Measurements from ENCODE around the gene SPOCK1. TPM values are rescaled to one million over a fixed set of nuclear protein-coding genes. Genes with fewer than 3 reads are reported as not detected.

The SPOCK1 gene
- total and polyA plus RNA-seq, 2 donors (not counting 3 experiments of a cell fraction or from before 2014, with no cell fraction given): 144 to 280 TPM

GRCh38 chr5:137195483-137195882 lies 303.6 kb downstream of the SPOCK1 start:
- TF ChIP-seq POLR2AphosphoS5 (IDR thresholded peaks at IDR 0.05; ENCODE audit: insufficient read depth, low read depth, low read length) (no peak), MYC (IDR thresholded peaks at IDR 0.05; ENCODE audit: low read depth, low read length) (no peak), FOS (IDR thresholded peaks at IDR 0.05; ENCODE audit: borderline replicate concordance, insufficient read depth, low read length) (no peak), POLR2A (IDR thresholded peaks at IDR 0.05; ENCODE audit: low read depth, low read length) (no peak), CTCF (IDR thresholded peaks at IDR 0.05; ENCODE audit: extremely low read depth in 1 of 2, insufficient read depth in 1 of 2, low read depth in 1 of 2, low read length in 2 of 2) (no peak), MAX (IDR thresholded peaks at IDR 0.05; ENCODE audit: insufficient read depth, insufficient read length) (no peak), GATA2 (IDR thresholded peaks at IDR 0.05; ENCODE audit: insufficient read depth, insufficient read length, low read depth, low read length) (no peak), EZH2 (IDR thresholded peaks at IDR 0.05; ENCODE audit: borderline replicate concordance, low read depth, low read length, severe bottlenecking) (no peak), JUN (IDR thresholded peaks at IDR 0.05; ENCODE audit: borderline replicate concordance, insufficient read depth, insufficient read length, low read depth) (no peak)
- H3K4me1 ChIP-seq (ENCODE audit: control insufficient read depth, extremely low read depth, insufficient read depth, low read length): peaks cover 11% of the 10 kb centered on the region
- DNase-seq (ENCODE audit: low read depth, low spot score) (no peak), FAIRE-seq (no peak)
- dilution Hi-C loops (cut with MboI; ENCODE audit: extremely low pct_ligation_motif_present, low sequenced_read_pairs) (no loop called here), intact Hi-C loops (cut with micrococcal nuclease) (no loop called here)
- no peaks in the 10 kb centered on the region for H3K27me3 ChIP-seq (ENCODE audit: control insufficient read depth in 2 of 2, insufficient read depth in 2 of 2, low read length in 2 of 2)
- no peak overlapping the region for H3K9ac ChIP-seq (replicated peaks; ENCODE audit: extremely low read depth, insufficient read depth, low read length)
- no peak overlapping the region for H3K4me3 ChIP-seq (replicated peaks in 1 of 3; ENCODE audit: insufficient read depth in 1 of 3, low read depth in 1 of 3, low read length in 3 of 3)
- POLR2A ChIA-PET: no interaction called here
- H3K4me2 ChIP-seq (ENCODE audit: insufficient read depth, low read length): no peak overlapping the region
- BruUV-seq (replicated peaks): no TSS peak
- no peaks in the 10 kb centered on the region for H4K20me1 ChIP-seq (replicated peaks; ENCODE audit: control insufficient read depth, extremely low read depth, insufficient read depth, low read length)
- CTCF ChIA-PET: interaction anchor here (1.3 to 1.4 kb wide), 2 partner anchors 10 to 15 kb away, joined by 3 to 5 read pairs; no protein-coding TSS in a partner anchor
- no peak overlapping the region for H3K27ac ChIP-seq (ENCODE audit: insufficient read depth, low read depth, low read length)
- H3K79me2 ChIP-seq (ENCODE audit: control insufficient read depth, insufficient read depth, low read length): peaks cover 23% of the 10 kb centered on the region
- H2AFZ ChIP-seq (ENCODE audit: low read depth, low read length): no peak overlapping the region
- no peaks in the 10 kb centered on the region for H3K9me1 ChIP-seq (replicated peaks; ENCODE audit: control insufficient read depth, extremely low read depth, insufficient read depth, low read length)
- no peaks in the 10 kb centered on the region for H3K9me3 ChIP-seq (replicated peaks; ENCODE audit: control insufficient read depth, insufficient read depth, low read length)
- H3K36me3 ChIP-seq (ENCODE audit: control insufficient read depth in 2 of 2, extremely low read depth in 1 of 2, insufficient read depth in 2 of 2, low read length in 2 of 2): no peaks in the 10 kb centered on the region

All from endothelial cell of umbilical vein (primary cell).